HG03460 (cell line): ENCODE results near the gene IL24.
"Not testable (repeated sequence)": the region's sequence is repeated elsewhere in the genome, so short reads cannot be mapped to it uniquely, and the experiment has no call there.

ENCODE experiments used
- ATAC-seq: cut with Tn5 transposase; IDR thresholded peaks from one replicate; pipeline ENCODE4 v1.9.1; 2021; ENCODE audit not compliant: unreplicated experiment

IL24 gene

GRCh38 chr1:206897175-206897574 is at the start of gene IL24:
Gene IL24 (plus strand): TSS chr1:206897443. CDS start chr1:206897833, 390 bp downstream.
- ATAC-seq, result no peak

- no peak for ATAC-seq
Measured at GRCh38 chr1:206847946-206848345, 49.3 kb upstream of the IL24 start.

GRCh38 chr1:206850401-206850800 is 46.8 kb upstream of the IL24 start:
- no peak for ATAC-seq

GRCh38 chr1:206851341-206852010 is 45.8 kb upstream of the IL24 start:
- ATAC-seq, result no peak

- not testable (repeated sequence) for ATAC-seq
Measured at GRCh38 chr1:206852662-206853061, 44.6 kb upstream of the IL24 start.

- not testable (repeated sequence) for ATAC-seq
Measured at GRCh38 chr1:206853696-206854095, 43.5 kb upstream of the IL24 start.

GRCh38 chr1:206854401-206855129 is 42.7 kb upstream of the IL24 start:
- no peak for ATAC-seq

GRCh38 chr1:206855859-206856258 is 41.4 kb upstream of the IL24 start:
- ATAC-seq, result no peak

- ATAC-seq, result no peak
Measured at GRCh38 chr1:206856674-206857464, 40.4 kb upstream of the IL24 start.

- ATAC-seq, result no peak
Measured at GRCh38 chr1:206859082-206859521, 38.1 kb upstream of the IL24 start.

GRCh38 chr1:206860165-206860564 is 37.1 kb upstream of the IL24 start:
- ATAC-seq, result no peak

GRCh38 chr1:206863266-206863665 is 34.0 kb upstream of the IL24 start:
- ATAC-seq, result no peak

GRCh38 chr1:206864939-206865671 is 32.1 kb upstream of the IL24 start, which contains the start of gene IL20:
Gene IL20 (plus strand): TSS chr1:206865623. CDS start chr1:206865853, 230 bp downstream.
- ATAC-seq, result no peak

- no peak for ATAC-seq
Measured at GRCh38 chr1:206866062-206866461, 31.2 kb upstream of the IL24 start.

- no peak for ATAC-seq
Measured at GRCh38 chr1:206867239-206867638, 30.0 kb upstream of the IL24 start.

- ATAC-seq, result no peak
Measured at GRCh38 chr1:206867716-206868115, 29.5 kb upstream of the IL24 start.

GRCh38 chr1:206868264-206868663 is 29.0 kb upstream of the IL24 start:
- ATAC-seq, result no peak

- no peak for ATAC-seq
Measured at GRCh38 chr1:206872139-206872538, 25.1 kb upstream of the IL24 start.

- ATAC-seq, result no peak
Measured at GRCh38 chr1:206873603-206874188, 23.5 kb upstream of the IL24 start.

- no peak for ATAC-seq
Measured at GRCh38 chr1:206875752-206876377, 21.4 kb upstream of the IL24 start.
